ENCODE measurements around the gene KCNN2. TPM values are rescaled to one million over a fixed set of nuclear protein-coding genes. Genes with fewer than 3 reads are reported as not detected.

Gene KCNN2
- total and polyA plus RNA-seq, 10 of the 15 experiments (the other 5 are each of a cell fraction or from before 2014, with no cell fraction given): 0.21 to 3.6 (median 0.79) TPM

DNA sequence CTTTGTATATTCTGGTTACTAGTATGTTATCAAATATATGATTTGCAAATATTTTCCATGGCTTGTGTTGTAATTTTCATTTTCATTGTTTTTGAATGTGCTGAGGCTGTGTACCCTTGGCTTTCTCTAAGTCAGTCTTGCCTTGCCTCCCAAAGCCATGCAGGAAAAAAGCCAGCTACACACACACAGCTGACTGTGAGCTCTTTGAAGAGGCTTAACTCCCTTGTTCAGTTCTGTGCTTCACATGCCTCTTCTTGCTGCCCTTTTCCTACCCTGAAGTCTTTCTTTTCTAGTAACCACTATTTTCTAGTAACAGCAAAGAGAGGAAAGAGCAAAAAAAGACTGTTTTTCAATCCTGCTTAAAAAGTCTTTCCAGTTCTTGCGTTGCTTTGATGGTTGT is 53.9 kb downstream of the KCNN2 start:
- TF ChIP-seq CHD1 (IDR thresholded peaks at IDR 0.05; ENCODE audit: low read depth, low read length) (no peak), SREBF1 (IDR thresholded peaks at IDR 0.05; ENCODE audit: low read length) (no peak), GATAD2B (conservative IDR thresholded peaks at IDR 0.05; ENCODE audit: low read depth) (no peak), SPI1 (IDR thresholded peaks at IDR 0.05; ENCODE audit: borderline replicate concordance, insufficient read depth, low read depth, low read length) (no peak), ESRRA (IDR thresholded peaks at IDR 0.05; ENCODE audit: low read length) (no peak), IKZF1 (conservative IDR thresholded peaks at IDR 0.05) (no peak), ASH2L (IDR thresholded peaks at IDR 0.05; ENCODE audit: borderline replicate concordance, low read depth) (no peak), PAX5 (IDR thresholded peaks at IDR 0.05; ENCODE audit: borderline replicate concordance, low read depth, low read length) (no peak), POLR2A (IDR thresholded peaks at IDR 0.05; ENCODE audit: low read depth, low read length) (no peak), KAT2A (conservative IDR thresholded peaks at IDR 0.05; ENCODE audit: control insufficient read depth, low read depth, low read length) (no peak), MTA2 (IDR thresholded peaks at IDR 0.05; ENCODE audit: low read depth) (no peak), EP300 (IDR thresholded peaks at IDR 0.05; ENCODE audit: borderline replicate concordance in 1 of 2, control insufficient read depth in 1 of 2, low read depth in 2 of 2, low read length in 2 of 2) (no peak), NFXL1 (IDR thresholded peaks at IDR 0.05; ENCODE audit: borderline replicate concordance) (no peak), NRF1 (conservative IDR thresholded peaks at IDR 0.05; ENCODE audit: low read depth, low read length) (no peak), RCOR1 (conservative IDR thresholded peaks at IDR 0.05; ENCODE audit: low read depth, low read length) (no peak), SMAD5 (IDR thresholded peaks at IDR 0.05; ENCODE audit: low read depth) (no peak), LARP7 (IDR thresholded peaks at IDR 0.05) (no peak), GABPA (IDR thresholded peaks at IDR 0.05; ENCODE audit: low read depth) (no peak), SMC3 (IDR thresholded peaks at IDR 0.05; ENCODE audit: borderline replicate concordance, low read length) (no peak)
- TF ChIP-seq, protein P1, sequence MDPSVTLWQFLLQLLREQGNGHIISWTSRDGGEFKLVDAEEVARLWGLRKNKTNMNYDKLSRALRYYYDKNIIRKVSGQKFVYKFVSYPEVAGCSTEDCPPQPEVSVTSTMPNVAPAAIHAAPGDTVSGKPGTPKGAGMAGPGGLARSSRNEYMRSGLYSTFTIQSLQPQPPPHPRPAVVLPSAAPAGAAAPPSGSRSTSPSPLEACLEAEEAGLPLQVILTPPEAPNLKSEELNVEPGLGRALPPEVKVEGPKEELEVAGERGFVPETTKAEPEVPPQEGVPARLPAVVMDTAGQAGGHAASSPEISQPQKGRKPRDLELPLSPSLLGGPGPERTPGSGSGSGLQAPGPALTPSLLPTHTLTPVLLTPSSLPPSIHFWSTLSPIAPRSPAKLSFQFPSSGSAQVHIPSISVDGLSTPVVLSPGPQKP (IDR thresholded peaks at IDR 0.05; ENCODE audit: low read depth, low read length): no peak
- no peak overlapping the region for H3K4me2 ChIP-seq (ENCODE audit: control insufficient read depth, insufficient read depth)
- H3K27ac ChIP-seq (ENCODE audit: control insufficient read depth, insufficient read depth): no peak overlapping the region
- H2AFZ ChIP-seq (ENCODE audit: control insufficient read depth, low read depth, low read length): no peak overlapping the region
- SMC1A ChIA-PET (ENCODE audit: uncharacterized antibody, unreplicated experiment): interaction anchor here (0.6 to 13.5 kb wide), 9 partner anchors 10 to 50 kb away, joined by 3 to 347 read pairs (median 5); no protein-coding TSS in a partner anchor
- in situ Hi-C loops (cut with MboI) (loop anchor here (25.0 kb wide), 1 partner anchor 1428 kb away; the partner anchor contains the start of gene DCP2), intact Hi-C loops (cut with micrococcal nuclease; ENCODE audit: unreplicated experiment) (no loop called here)
- no peak overlapping the region for H3K4me3 ChIP-seq
- POLR2A ChIA-PET: interaction anchor here (0.6 to 1.9 kb wide), 6 partner anchors 10 to 54 kb away, joined by 3 to 5 read pairs (median 3); partner anchors contain the start of gene KCNN2
- no peaks in the 10 kb centered on the region for H3K36me3 ChIP-seq (ENCODE audit: control insufficient read depth in 2 of 2, insufficient read depth in 2 of 2, low read length in 1 of 2)
- no peaks in the 10 kb centered on the region for H3K27me3 ChIP-seq (replicated peaks in 1 of 2; ENCODE audit: control insufficient read depth in 2 of 2, insufficient read depth in 2 of 2, low read length in 1 of 2)
- FAIRE-seq (no peak), DNase-seq (ENCODE audit: low read depth, low spot score) (no peak), ATAC-seq (no peak)
- no peak overlapping the region for H3K9ac ChIP-seq (ENCODE audit: control insufficient read depth, insufficient read depth, low read length)
- no TSS peak for BruUV-seq (replicated peaks)
- WGBS (ENCODE audit: insufficient coverage, insufficient replicate concordance, low lambda C conversion rate, missing lambda C conversion rate): 76% methylated on average over 1 of the region's 1 CpG
- no peaks in the 10 kb centered on the region for H3K79me2 ChIP-seq (ENCODE audit: control insufficient read depth, insufficient read depth, low read length)
- H3K9me3 ChIP-seq (replicated peaks; ENCODE audit: control insufficient read depth, insufficient read depth, low read length): no peaks in the 10 kb centered on the region
- H3K4me1 ChIP-seq (ENCODE audit: control insufficient read depth, insufficient read depth, low read length): no peaks in the 10 kb centered on the region
- CTCF ChIA-PET: interaction anchor here (0.6 to 11.0 kb wide), 6 partner anchors 10 to 51 kb away, joined by 3 to 130 read pairs (median 6); no protein-coding TSS in a partner anchor
- RAD21 ChIA-PET (ENCODE audit: unreplicated experiment): interaction anchor here (1.0 to 10.7 kb wide), 3 partner anchors 18 to 53 kb away, joined by 4 to 217 read pairs (median 6); partner anchors contain the start of gene KCNN2
- no peaks in the 10 kb centered on the region for H4K20me1 ChIP-seq (ENCODE audit: control insufficient read depth, insufficient read depth)
